K562 (cell line): ENCODE data around the gene TSEN34. TPM values are rescaled to one million over a fixed set of nuclear protein-coding genes. Genes with fewer than 3 reads are reported as not detected.

Experiments
- ATAC-seq: fragments of 200-7000 bp; cut with Tn5 transposase; 3 replicates; pipeline ENCODE4 v1.9.1; 2020; ENCODE audit warnings: moderate library complexity
- BruUV-seq: library from RNA; stranded (reverse); fragments of 400-500 nt; replicated peaks from 2 replicates; lab custom pipeline; 2021; lab: Mats Ljungman, UMichigan
- CTCF ChIA-PET: fragments of 300-600 bp; formaldehyde crosslinking; extraction: SDS; loops from one replicate; lab custom pipeline; 2021; ENCODE audit warnings: low intra/inter-chr PET ratio; lab: Yijun Ruan, JAX
- POLR2A ChIA-PET: fragments of 300-600, 350-650 bp; sonication (Branson Sonifier 250); formaldehyde crosslinking; extraction: SDS; loops from one replicate; lab custom pipeline; 2021; ENCODE audit warnings: antibody characterized with exemption, inconsistent platforms; lab: Yijun Ruan, JAX
- DNase-seq, 4 experiments: peaks; one replicate each; pipeline versions ENCODE4 v3.0.0 to v3.0.0-alpha.2; 2011 to 2018; ENCODE audit warnings: low spot score in 3 of 4, mixed read lengths in 3 of 4; ENCODE audit errors: extremely low read depth in 1 of 4
- FAIRE-seq: peaks from 2 replicates; lab custom pipeline; 2011; peaks lifted over from hg19 to GRCh38; lab: Jason Lieb, UNC
- H2AFZ ChIP-seq: 2 replicates; pipeline ENCODE4 v1.6.0; 2011; ENCODE audit warnings: low read depth, low read length, control low read depth, inconsistent platforms
- H3K27ac ChIP-seq: fragments of 200-600 bp; 3 replicates; pipeline ENCODE4 v1.8.0; 2011; ENCODE audit warnings: low read depth, mild to moderate bottlenecking, control low read depth, inconsistent platforms, low read length, moderate library complexity, mixed read lengths; ENCODE audit errors: extremely low read depth
- H3K27me3 ChIP-seq, 2 experiments: fragments of 300-600 bp in 1 of 2; 2 replicates in 1 of 2; 3 replicates in 1 of 2; pipeline versions ENCODE4 v1.6.0 to v1.8.0; 2011; ENCODE audit warnings: inconsistent platforms in 2 of 2, low read length in 2 of 2, mild to moderate bottlenecking in 1 of 2, mixed read lengths in 1 of 2, moderate library complexity in 1 of 2; ENCODE audit not compliant: control insufficient read depth in 2 of 2, insufficient read depth in 2 of 2
- H3K36me3 ChIP-seq: fragments of 300-600 bp; 3 replicates; pipeline ENCODE4 v1.8.0; 2011; ENCODE audit warnings: mild to moderate bottlenecking, low read length, inconsistent platforms; ENCODE audit not compliant: control insufficient read depth, insufficient read depth
- H3K4me1 ChIP-seq, 2 experiments: fragments of 200-600 bp in 1 of 2; replicated peaks in 1 of 2; 2 replicates in 1 of 2; 3 replicates in 1 of 2; pipeline versions ENCODE4 v1.5.1 to v1.8.0; 2011; ENCODE audit warnings: inconsistent platforms in 2 of 2, low read length in 2 of 2, mild to moderate bottlenecking in 1 of 2, mixed read lengths in 1 of 2, moderate library complexity in 1 of 2; ENCODE audit not compliant: control insufficient read depth in 2 of 2, insufficient read depth in 2 of 2
- H3K4me2 ChIP-seq: 2 replicates; pipeline ENCODE4 v1.6.1; 2011; ENCODE audit warnings: low read length, control low read depth, inconsistent platforms, mixed read lengths; ENCODE audit not compliant: insufficient read depth
- H3K4me3 ChIP-seq: fragments of 200-600 bp; sonication (generic), shearing (Covaris generic); 2 replicates; pipeline ENCODE4 v1.5.1; 2016; ENCODE audit warnings: control low read depth, inconsistent platforms
- H3K79me2 ChIP-seq: fragments of 200-600 bp; 3 replicates; pipeline ENCODE4 v1.8.0; 2011; ENCODE audit warnings: low read length, inconsistent platforms; ENCODE audit not compliant: control insufficient read depth, insufficient read depth
- H3K9ac ChIP-seq, 2 experiments: 2 replicates each; pipeline versions ENCODE4 v1.6.0 to v1.6.1; 2011; ENCODE audit warnings: low read depth in 2 of 2, low read length in 2 of 2, control low read depth in 1 of 2, inconsistent platforms in 1 of 2, mild to moderate bottlenecking in 1 of 2, mixed read lengths in 1 of 2; ENCODE audit not compliant: insufficient read depth in 1 of 2
- H3K9me1 ChIP-seq: one replicate; pipeline ENCODE4 v1.6.0; 2011; ENCODE audit warnings: inconsistent platforms, mild to moderate bottlenecking, low read length, moderate library complexity; ENCODE audit not compliant: control insufficient read depth, insufficient read depth
- H3K9me3 ChIP-seq: replicated peaks from 2 replicates; pipeline ENCODE4 v1.5.1; 2011; ENCODE audit warnings: low read depth, low read length, inconsistent platforms; ENCODE audit not compliant: control insufficient read depth, insufficient read depth
- H4K20me1 ChIP-seq: replicated peaks from 2 replicates; pipeline ENCODE4 v1.6.1; 2011; ENCODE audit warnings: low read length, inconsistent platforms, mixed read lengths; ENCODE audit not compliant: control insufficient read depth, insufficient read depth
- ARID1B ChIP-seq: fragments of 450-650 bp; IDR thresholded peaks from 2 replicates; pipeline ENCODE4 v1.6.1; 2016; ENCODE audit warnings: antibody characterized with exemption, mild to moderate bottlenecking, inconsistent platforms
- ARID2 ChIP-seq: fragments of 450-650 bp; IDR thresholded peaks from 2 replicates; pipeline ENCODE4 v1.6.1; 2017; ENCODE audit warnings: antibody characterized with exemption, mild to moderate bottlenecking
- BRD4 ChIP-seq: fragments of 200-600 bp; sonication (generic); IDR thresholded peaks from 2 replicates; pipeline ENCODE4 v1.6.1; 2017; ENCODE audit warnings: inconsistent platforms
- CBFA2T2 ChIP-seq: fragments of 450-650 bp; conservative IDR thresholded peaks from 2 replicates; pipeline ENCODE4 v1.6.1; 2017; ENCODE audit warnings: mild to moderate bottlenecking
- CBFB ChIP-seq: sonication (generic); formaldehyde crosslinking; IDR thresholded peaks from 2 replicates; pipeline ENCODE4 v1.4.0; 2020; ENCODE audit warnings: mild to moderate bottlenecking, missing genetic modification reagents
- DDX20 ChIP-seq: fragments of 450-650 bp; IDR thresholded peaks from 2 replicates; pipeline ENCODE4 v1.6.1; 2016; ENCODE audit warnings: missing genetic modification characterization, low read depth, mild to moderate bottlenecking, missing compliant biosample characterization, moderate library complexity
- FOXK2 ChIP-seq, 2 experiments: fragments of 450-650 bp; IDR thresholded peaks in 1 of 2; conservative IDR thresholded peaks in 1 of 2; 2 replicates each; pipeline ENCODE4 v1.6.1; 2016; ENCODE audit warnings: low read depth in 2 of 2, mild to moderate bottlenecking in 1 of 2
- GATAD2B ChIP-seq: fragments of 450-650 bp; IDR thresholded peaks from 2 replicates; pipeline ENCODE4 v1.6.1; 2017; ENCODE audit warnings: mild to moderate bottlenecking, borderline replicate concordance
- GTF2B ChIP-seq: IDR thresholded peaks from 2 replicates; pipeline ENCODE4 v1.6.1; 2011; ENCODE audit not compliant: insufficient read length; ENCODE audit errors: extremely low read depth
- MYNN ChIP-seq, 2 experiments: sonication (generic); formaldehyde crosslinking in 1 of 2; IDR thresholded peaks; 2 replicates each; pipeline versions ENCODE4 v1.5.0 to v1.6.1; 2016 to 2020; ENCODE audit warnings: antibody characterized with exemption in 1 of 2, missing genetic modification reagents in 1 of 2
- NFYB ChIP-seq: IDR thresholded peaks from 2 replicates; pipeline ENCODE4 v1.6.1; 2011; ENCODE audit warnings: mild to moderate bottlenecking, moderate library complexity; ENCODE audit not compliant: insufficient read length; ENCODE audit errors: extremely low read depth
- PURB ChIP-seq: sonication (generic); formaldehyde crosslinking; IDR thresholded peaks from 2 replicates; pipeline ENCODE4 v1.9.0; 2021; ENCODE audit warnings: low read depth, mild to moderate bottlenecking, missing genetic modification reagents
- RBM17 ChIP-seq: fragments of 200-400 bp; formaldehyde crosslinking; IDR thresholded peaks from 2 replicates; pipeline ENCODE4 v1.6.1; 2017; ENCODE audit warnings: low read depth, mild to moderate bottlenecking, low read length, borderline replicate concordance
- TBP ChIP-seq: optimal IDR thresholded peaks from 2 replicates; pipeline ENCODE3; 2011; ENCODE audit warnings: low read depth, low read length, improper control_type of control experiment
- TCF3 ChIP-seq: sonication (generic); formaldehyde crosslinking; IDR thresholded peaks from 2 replicates; pipeline ENCODE4 v1.4.0; 2020; ENCODE audit warnings: mild to moderate bottlenecking, missing genetic modification reagents
- TFAM ChIP-seq: fragments of 250-450 bp; sonication (Bioruptor Pico); conservative IDR thresholded peaks from 2 replicates; pipeline ENCODE4 v1.5.0; 2021; ENCODE audit warnings: mild to moderate bottlenecking, moderate library complexity
- TSC22D4 ChIP-seq: fragments of 450-650 bp; IDR thresholded peaks from 2 replicates; pipeline ENCODE4 v1.6.1; 2016; ENCODE audit warnings: missing genetic modification characterization, missing biosample characterization, control low read depth
- ZNF644 ChIP-seq: fragments of 200-800 bp; sonication (Bioruptor generic); IDR thresholded peaks from 2 replicates; pipeline ENCODE4 v1.6.1; 2016; ENCODE audit warnings: low read depth, missing genetic modification characterization, missing compliant biosample characterization
- ZNF655 ChIP-seq: fragments of 250-450 bp; sonication (Bioruptor Pico); IDR thresholded peaks from 2 replicates; pipeline ENCODE4 v1.5.0; 2021
- WGBS: fragments of 100-300 bp; shearing (Covaris generic); methylation state at CpG from one replicate; pipeline ENCODE4 v1.1.6; 2016; ENCODE audit warnings: low coverage, mixed read lengths; ENCODE audit not compliant: insufficient coverage; ENCODE audit errors: missing lambda C conversion rate; 5-methylcytosine and 5-hydroxymethylcytosine counted together
- in situ Hi-C: fragments of 300-500 bp; cut with MboI; formaldehyde crosslinking; loops from 4 replicates; pipeline ENCODE4 v1.15.0; 2018; ENCODE audit warnings: inconsistent platforms, mixed read lengths
- intact Hi-C: fragments of 100-400 bp; cut with micrococcal nuclease; formaldehyde crosslinking; loops from 2 replicates; pipeline ENCODE4 v1.14.2; 2022
- polyA plus RNA-seq, 8 experiments: library from polyadenylated mRNA; depleted of rRNA in 4 of 8; stranded (reverse) in 5 of 8; unstranded in 3 of 8; fragments of >200 nt; fragmentation: Nextera tagmentation in 2 of 8; fragmentation: Illumina TruSeq in 1 of 8; extraction: Ambion mirVana in 2 of 8; extraction: Trizol in 1 of 8; gene quantifications; 2 replicates each; pipeline versions ENCODE4 v1.2.1 to v1.2.3, GENCODE V29; 2011 to 2014; ENCODE audit warnings: inconsistent platforms in 1 of 8, missing spikeins in 1 of 8
- total RNA-seq, 7 experiments: library from RNA; depleted of rRNA in 6 of 7; stranded (reverse); fragments of >200 nt in 6 of 7; fragmentation: Illumina TruSeq in 2 of 7; extraction: Trizol in 2 of 7; gene quantifications; 2 replicates each; pipeline versions ENCODE4 v1.2.1 to v1.2.3, GENCODE V29; 2011 to 2021; ENCODE audit warnings: low replicate concordance in 1 of 7
- TF ChIP-seq, protein P1 (sequence below): fragments of 450-650 bp; formaldehyde crosslinking; IDR thresholded peaks from 2 replicates; pipeline ENCODE4 v1.4.0; 2022; ENCODE audit warnings: mild to moderate bottlenecking, moderate library complexity

The TSEN34 gene
- total and polyA plus RNA-seq, 9 of the 15 experiments (the other 6 are each of a cell fraction or from before 2014, with no cell fraction given), result 3.1 to 57.6 (median 29.5) TPM

- no peak overlapping the region for H3K27ac ChIP-seq
- DNase-seq, result no peak
- no peak overlapping the region for H2AFZ ChIP-seq
- intact Hi-C loops (no loop called here), in situ Hi-C loops (no loop called here)
- POLR2A ChIA-PET, result interaction anchor here (0.6 to 4.1 kb wide), 4 partner anchors 10 to 13 kb away, joined by 3 to 29 read pairs (median 4); partner anchors contain the start of genes CNOT3 and LENG1
- no peak; the same call in 2 of the 3 replicates for ATAC-seq
- peaks cover 1% of the 10 kb centered on the region; the same call in 1 of the 2 replicates for H4K20me1 ChIP-seq
- H3K4me2 ChIP-seq, result no peak overlapping the region
- no peak overlapping the region for H3K9ac ChIP-seq
- peaks cover 1% of the 10 kb centered on the region; the same call in 2 of the 3 replicates for H3K79me2 ChIP-seq
- peaks cover 96% of the 10 kb centered on the region; the same call in 2 of the 3 replicates for H3K36me3 ChIP-seq
- TF ChIP-seq FOXK2 (conservative IDR thresholded peaks at IDR 0.05 in 1 of 2, IDR thresholded peaks at IDR 0.05 in 1 of 2; ENCODE audit: low read depth in 2 of 2) (no peak), TBP (no peak), TSC22D4 (tag) (no peak), ZNF644 (tag) (no peak), PURB (CRISPR knock-in tag) (no peak), RBM17 (no peak), GATAD2B (no peak), TFAM (no peak), BRD4 (no peak), MYNN (IDR thresholded peaks at IDR 0.05) (no peak), MYNN (CRISPR knock-in tag; IDR thresholded peaks at IDR 0.05) (no peak), NFYB (no peak), TCF3 (no peak), ARID2 (no peak), ZNF655 (CRISPR knock-in tag) (no peak), CBFA2T2 (no peak), GTF2B (no peak), ARID1B (no peak), DDX20 (no peak), CBFB (no peak)
- TF ChIP-seq, protein P1, sequence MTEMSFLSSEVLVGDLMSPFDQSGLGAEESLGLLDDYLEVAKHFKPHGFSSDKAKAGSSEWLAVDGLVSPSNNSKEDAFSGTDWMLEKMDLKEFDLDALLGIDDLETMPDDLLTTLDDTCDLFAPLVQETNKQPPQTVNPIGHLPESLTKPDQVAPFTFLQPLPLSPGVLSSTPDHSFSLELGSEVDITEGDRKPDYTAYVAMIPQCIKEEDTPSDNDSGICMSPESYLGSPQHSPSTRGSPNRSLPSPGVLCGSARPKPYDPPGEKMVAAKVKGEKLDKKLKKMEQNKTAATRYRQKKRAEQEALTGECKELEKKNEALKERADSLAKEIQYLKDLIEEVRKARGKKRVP (CRISPR knock-in tag), result no peak
- WGBS, result 69% methylated on average over 3 of the region's 3 CpGs
- no peaks in the 10 kb centered on the region for H3K9me1 ChIP-seq
- H3K4me1 ChIP-seq, result peaks cover 0 to 10% of the 10 kb centered on the region in 2 experiments; a peak in 1 of 5 replicates
- H3K27me3 ChIP-seq, result no peaks in the 10 kb centered on the region
- FAIRE-seq, result no peak
- H3K9me3 ChIP-seq, result no peaks in the 10 kb centered on the region
- CTCF ChIA-PET, result no interaction called here
- no TSS peak for BruUV-seq
- H3K4me3 ChIP-seq, result no peak overlapping the region
These were observed 43.4 kb upstream of the TSEN34 start for GRCh38 chr19:54147676-54148075.
